NOMO-1 (cell line): Measurements from ENCODE around the gene NLRC4.
A peak's percentile ranks its signal among the peaks of the same experiment; 100 is the strongest.
"Not testable (repeated sequence)": the region's sequence is repeated elsewhere in the genome, so short reads cannot be mapped to it uniquely, and the experiment has no call there.

Experiments used
- DNase-seq, 2 experiments: peaks; one replicate each; lab custom pipeline; 2025; ENCODE audit not compliant: unreplicated experiment in 2 of 2; lab: John Stamatoyannopoulos, UW

NLRC4 gene, protein sequence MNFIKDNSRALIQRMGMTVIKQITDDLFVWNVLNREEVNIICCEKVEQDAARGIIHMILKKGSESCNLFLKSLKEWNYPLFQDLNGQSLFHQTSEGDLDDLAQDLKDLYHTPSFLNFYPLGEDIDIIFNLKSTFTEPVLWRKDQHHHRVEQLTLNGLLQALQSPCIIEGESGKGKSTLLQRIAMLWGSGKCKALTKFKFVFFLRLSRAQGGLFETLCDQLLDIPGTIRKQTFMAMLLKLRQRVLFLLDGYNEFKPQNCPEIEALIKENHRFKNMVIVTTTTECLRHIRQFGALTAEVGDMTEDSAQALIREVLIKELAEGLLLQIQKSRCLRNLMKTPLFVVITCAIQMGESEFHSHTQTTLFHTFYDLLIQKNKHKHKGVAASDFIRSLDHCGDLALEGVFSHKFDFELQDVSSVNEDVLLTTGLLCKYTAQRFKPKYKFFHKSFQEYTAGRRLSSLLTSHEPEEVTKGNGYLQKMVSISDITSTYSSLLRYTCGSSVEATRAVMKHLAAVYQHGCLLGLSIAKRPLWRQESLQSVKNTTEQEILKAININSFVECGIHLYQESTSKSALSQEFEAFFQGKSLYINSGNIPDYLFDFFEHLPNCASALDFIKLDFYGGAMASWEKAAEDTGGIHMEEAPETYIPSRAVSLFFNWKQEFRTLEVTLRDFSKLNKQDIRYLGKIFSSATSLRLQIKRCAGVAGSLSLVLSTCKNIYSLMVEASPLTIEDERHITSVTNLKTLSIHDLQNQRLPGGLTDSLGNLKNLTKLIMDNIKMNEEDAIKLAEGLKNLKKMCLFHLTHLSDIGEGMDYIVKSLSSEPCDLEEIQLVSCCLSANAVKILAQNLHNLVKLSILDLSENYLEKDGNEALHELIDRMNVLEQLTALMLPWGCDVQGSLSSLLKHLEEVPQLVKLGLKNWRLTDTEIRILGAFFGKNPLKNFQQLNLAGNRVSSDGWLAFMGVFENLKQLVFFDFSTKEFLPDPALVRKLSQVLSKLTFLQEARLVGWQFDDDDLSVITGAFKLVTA

DNA sequence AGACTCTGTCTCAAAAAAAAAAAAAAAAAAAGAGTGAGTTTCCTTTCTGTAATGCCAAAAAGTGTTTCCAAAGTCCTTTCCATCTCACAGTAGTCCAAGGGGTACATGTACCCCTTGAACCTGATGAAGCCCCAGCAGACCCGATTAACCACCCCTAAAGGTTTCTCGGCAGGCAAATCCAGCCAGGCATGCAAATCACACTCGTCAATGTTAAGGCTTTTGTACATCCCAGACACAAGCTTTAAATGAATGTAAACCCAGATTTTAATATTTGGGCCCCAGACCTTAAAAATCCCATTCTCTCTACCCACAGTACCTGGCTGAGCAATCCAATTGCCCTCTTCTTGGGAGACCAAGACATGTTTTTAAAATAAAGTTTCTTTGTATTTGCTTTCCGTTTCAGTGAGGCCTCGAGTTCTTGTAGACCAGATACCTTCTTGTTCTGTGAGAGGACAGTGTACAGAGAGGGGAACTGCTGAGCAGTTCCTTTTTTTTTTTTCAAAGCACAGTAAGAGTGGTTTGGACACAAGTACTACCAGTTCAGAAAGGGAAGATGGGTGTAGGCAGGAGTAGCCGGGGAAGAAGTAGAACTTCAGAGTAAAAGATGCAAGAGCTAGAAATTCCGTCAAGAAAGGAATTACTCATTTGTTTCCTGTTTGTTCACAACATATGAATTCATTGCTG is at the start of gene NLRC4:
Gene NLRC4, minus strand, starts transcription at position 465 of the 684 bp plus-strand sequence. CDS start 8,111 bp downstream, outside the sequence.
- DNase-seq: peak; percentile 88 to 95

DNA sequence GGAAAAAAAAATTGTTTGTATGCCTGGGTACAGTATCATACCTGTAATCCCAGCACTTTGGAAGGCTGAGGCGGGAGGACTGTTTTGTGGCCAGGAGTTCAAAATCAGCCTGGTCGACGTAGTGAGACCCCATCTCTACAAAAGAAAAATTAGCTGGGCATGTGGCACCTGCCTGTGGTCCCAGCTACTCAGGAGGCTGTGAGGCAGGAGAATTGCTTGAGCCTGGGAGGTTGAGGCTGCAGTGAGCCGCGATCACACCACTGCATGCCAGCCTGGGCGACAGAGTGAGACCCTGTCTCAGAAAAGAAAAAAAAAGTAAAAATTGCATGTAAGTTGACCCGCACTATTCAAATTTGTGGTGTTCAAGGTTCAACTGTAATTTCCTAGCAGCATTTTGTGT is 45.9 kb upstream of the NLRC4 start:
- no peak for DNase-seq

DNA sequence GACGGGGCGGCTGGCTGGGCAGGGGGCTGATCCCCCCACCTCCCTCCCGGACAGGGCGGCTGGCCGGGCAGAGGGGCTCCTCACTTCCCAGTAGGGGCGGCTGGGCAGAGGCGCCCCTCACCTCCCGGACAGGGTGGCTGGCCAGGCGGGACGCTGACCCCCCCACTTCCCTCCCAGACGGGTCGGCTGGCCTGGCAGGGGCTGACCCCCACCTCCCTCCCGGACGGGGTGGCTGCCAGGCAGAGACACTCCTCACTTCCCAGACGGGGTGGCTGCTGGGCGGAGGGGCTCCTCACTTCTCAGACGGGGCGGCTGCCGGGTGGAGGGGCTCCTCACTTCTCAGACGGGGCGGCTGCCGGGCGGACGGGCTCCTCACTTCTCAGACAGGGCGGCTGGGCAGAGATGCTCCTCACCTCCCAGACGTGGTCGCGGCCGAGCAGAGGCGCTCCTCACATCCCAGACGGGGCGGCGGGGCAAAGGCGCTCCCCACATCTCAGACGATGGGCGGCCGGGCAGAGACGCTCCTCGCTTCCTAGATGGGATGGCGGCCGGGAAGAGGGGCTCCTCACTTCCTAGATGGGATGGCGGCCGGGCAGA is 29.4 kb upstream of the NLRC4 start:
- DNase-seq: not testable (repeated sequence)

DNA sequence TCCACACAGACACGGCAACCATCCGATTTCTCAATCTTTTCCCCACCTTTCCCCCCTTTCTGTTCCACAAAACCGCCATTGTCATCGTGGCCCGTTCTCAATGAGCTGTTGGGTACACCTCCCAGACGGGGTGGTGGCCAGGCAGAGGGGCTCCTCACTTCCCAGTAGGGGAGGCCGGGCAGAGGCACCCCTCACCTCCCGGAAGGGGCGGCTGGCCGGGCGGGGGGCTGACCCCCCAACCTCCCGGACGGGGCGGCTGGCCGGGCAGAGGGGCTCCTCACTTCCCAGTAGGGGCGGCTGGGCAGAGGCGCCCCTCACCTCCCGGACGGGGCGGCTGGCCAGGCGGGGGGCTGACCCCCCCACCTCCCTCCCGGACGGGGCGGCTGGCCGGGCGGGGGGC is 28.8 kb upstream of the NLRC4 start:
- not testable (repeated sequence) for DNase-seq

DNA sequence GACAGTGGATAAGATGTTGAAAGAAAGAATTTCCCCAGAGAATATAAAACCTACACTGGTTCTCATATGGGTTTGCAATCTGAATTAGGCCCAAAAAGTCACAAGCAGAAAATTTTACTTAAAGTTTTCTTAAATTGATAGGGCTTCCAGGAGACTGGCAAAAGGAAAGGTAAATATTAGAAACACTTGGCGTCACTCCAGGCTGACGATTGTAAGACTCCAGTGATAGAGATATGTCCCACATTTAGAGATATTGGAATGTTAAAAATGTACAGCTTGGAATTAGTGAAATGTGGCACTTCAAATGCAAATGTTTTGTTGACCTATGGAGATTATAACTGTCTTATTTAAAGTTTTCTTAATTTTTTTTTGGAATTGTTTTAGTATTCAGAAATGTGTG is 27.1 kb upstream of the NLRC4 start:
- DNase-seq: no peak

DNA sequence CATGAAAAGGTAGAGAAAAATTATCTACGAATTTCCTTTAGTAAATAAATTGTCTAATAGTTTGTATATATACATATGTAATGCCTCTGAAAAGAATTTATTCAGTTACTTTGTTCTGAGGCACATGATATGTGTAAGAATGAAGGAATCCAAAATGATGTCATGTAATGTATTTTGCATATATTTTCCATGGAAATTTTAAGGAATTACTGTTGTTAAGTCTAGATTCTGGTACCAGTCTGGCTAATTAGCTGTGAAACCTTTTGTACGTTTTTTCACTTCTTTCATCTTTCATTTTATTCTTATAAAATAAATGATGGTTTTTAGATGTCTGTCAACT is 25.3 kb upstream of the NLRC4 start:
- no peak for DNase-seq

DNA sequence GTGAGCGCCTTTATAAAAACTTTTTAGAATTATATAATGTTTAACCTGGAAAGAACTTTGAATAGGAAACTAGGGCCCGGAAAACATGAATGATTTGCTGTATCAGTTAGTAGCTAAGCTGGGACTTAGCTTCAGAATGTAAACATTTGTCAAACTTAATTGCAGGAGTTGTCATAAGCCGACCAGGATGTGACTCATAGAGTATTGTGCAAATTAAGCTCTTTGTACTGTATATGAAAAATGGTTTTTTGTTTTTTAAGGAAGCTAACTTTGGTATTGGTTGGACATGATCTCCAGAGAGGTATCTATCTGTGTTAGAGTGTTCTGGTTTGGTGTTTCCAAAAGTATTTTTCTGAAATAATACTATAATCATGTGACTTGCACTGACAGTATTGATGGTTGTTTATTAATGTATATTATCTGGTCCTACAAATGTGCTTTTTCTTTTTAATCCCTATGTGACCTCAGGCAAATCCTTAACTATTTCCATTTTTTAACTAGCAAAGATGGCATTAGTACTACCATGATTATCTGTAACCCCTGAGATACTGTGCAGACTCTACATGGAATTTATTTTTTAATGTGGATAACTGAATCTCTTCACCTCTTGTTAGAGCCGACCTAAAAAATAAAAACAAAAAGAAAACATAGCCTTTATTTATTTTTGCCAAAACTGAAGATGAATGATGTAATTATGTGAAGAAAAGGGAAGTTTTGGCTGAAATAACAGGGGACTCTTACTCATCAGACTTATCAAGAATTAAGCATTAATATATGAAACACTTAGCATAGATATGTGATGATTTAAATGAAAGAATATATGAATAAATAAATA is 24.7 kb upstream of the NLRC4 start:
- peak; percentile 80 to 92 for DNase-seq

DNA sequence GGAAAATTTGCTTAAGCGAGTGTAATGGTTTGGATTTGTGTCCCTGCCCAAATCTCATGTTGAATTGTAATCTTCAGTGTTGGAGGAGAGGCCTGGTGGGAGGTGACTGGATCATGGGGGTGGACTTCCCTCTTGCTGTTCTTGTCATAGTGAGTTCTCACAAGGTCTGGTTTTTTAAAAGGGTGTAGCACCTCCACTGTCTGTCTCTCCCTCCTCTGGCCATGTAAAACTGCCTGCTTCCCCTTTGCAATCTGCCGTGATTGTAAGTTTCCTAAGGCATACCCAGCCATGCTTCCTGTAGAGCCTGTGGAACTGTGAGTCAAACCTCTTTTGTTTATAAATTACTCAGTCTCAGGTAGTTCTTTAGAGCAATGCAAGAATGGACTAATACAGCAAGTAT is 19.6 kb upstream of the NLRC4 start:
- no peak for DNase-seq

DNA sequence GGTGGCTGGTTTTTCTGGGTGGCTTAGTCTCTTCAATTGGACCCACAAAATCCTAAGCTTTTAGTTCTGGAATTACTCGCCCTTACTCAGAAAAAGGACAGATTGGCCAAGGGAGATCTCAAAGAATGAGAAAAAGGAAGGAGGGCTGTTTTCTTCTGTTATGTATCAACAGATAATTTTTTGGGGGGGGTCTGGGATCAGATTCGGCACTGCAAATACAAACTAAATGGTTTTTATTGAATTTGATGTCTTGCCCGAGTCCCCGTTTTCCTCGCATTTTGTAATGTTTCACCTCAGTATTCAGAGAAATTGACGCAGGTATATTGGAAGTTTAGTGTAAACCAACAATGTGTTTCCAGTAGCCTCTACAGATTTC is 13.8 kb upstream of the NLRC4 start:
- no peak for DNase-seq

DNA sequence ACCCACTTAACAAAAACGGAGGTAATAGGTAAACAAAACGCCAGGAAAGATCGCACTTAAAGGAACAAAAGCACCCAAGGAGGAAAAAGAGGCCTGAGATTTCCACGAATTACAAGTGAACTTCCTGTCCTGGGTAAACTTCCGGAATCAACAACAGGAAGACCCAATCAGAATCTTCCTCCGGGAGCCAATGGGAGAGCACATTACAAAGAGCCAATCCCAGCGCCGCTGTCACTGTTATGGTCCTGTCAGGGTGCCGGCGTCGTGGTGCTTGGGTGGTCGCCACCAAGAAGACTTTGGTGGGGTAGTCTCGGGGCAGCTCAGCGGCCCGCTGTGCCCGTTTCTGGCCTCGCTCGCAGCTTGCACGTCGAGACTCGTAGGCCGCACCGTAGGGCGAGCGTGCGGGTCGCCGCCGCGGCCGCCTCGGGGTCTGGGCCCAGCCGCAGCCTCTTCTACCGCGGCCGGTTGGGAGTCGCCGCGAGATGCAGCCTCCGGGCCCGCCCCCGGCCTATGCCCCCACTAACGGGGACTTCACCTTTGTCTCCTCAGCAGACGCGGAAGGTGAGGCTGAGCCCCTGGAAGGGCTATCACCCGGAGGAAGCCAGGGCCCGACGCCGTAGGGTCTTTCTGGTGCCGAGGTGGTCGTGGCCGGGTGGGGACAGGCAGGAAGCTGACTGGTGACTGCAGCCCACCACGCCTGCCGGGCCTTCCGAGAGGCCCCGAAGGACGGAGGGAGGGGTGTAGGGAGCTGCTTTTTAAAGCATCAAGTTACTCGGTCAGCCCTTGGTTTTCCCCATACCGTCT is 13.2 kb upstream of the NLRC4 start, which contains the start of gene YIPF4:
Gene YIPF4, plus strand, starts transcription at position 231 of the 804 bp plus-strand sequence. Its CDS starts 252 bp downstream, at position 483.
- DNase-seq: peak; percentile 62 to 86

DNA sequence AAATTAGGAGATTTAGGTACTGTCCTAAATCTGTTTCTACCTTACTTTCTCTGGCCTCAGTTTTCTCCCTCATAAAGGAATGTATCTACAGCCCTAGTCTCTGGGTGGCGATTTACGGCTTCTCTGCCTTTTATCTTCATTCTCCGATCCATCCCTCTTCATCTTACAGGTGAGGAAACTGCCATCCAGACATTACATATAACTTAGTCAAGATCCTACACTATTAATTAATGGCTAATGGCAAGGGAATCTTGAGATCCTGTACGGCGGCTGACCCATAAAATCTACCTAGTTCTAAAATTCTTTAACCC is 12.6 kb upstream of the NLRC4 start:
- no peak for DNase-seq

DNA sequence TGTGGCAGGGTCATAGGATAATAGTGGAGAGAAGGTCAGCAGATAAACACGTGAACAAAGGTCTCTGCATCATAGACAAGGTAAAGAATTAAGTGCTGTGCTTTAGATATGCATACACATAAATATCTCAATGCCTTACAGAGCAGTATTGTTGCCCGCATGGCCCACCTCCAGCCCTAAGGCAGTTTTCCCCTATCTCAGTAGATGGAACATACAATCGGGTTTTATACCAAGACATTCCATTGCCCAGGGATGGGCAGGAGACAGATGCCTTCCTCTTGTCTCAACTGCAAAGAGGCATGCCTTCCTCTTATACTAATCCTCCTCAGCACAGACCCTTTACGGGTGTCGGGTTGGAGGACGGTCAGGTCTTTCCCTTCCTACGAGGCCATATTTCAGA is 11.1 kb upstream of the NLRC4 start:
- not testable (repeated sequence) for DNase-seq

DNA sequence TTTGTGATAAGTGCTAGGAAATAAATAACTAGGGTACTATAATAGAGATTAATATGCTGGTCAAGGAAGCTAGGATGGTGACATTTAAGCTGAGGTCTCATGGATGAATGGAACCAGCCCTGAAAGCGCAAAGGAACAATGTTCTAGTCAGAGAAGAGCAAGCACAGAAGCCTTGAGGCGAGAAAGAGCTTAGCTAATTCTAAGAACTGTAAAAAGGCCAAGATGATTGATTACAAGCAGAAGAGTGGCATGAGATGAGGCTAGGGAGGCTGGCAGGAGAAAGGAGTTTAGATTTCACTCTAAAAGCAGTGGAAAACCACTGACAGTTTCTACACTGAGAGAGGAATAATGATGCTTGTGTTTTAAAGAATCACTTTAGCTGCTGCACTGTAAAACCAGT is 9.6 kb upstream of the NLRC4 start:
- DNase-seq: no peak

DNA sequence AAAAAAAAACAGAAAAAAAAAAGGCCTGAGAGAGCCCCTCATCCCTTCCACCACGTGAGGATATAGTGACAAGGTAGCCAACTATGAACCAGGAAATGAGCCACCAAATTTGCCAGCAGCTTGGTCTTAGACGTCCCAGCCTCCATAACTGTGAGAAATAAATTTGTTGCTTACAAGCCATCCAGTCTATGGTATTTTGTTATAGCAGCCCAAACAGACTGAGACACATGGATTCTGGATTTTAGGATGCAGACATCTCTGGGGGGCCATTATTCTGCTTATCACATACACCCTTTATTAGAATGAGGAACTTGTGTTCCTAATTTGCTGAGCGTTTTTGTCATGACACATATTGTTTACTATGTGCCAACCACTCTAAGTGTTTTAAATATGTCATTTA is 7.6 kb upstream of the NLRC4 start:
- DNase-seq: peak in 1 of 2 experiments; percentile 6

DNA sequence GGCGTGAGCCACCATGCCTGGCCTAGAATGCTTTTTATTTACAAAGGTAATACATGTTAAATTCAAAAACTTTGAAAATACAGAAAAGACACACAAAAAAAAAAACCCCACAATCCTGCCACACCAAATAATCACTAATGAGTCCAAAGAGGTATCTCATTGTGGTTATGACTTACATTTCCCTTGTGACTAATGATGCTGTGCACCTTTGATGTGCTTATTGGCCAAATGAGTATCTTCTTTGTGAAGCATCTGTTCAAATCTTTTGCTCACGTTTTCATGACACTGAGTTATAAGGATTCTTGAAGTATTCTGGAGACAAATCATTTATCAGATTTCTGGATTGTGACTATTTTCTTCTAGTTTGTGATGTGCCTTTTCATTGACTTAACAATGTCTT is 6.4 kb upstream of the NLRC4 start:
- DNase-seq: no peak

DNA sequence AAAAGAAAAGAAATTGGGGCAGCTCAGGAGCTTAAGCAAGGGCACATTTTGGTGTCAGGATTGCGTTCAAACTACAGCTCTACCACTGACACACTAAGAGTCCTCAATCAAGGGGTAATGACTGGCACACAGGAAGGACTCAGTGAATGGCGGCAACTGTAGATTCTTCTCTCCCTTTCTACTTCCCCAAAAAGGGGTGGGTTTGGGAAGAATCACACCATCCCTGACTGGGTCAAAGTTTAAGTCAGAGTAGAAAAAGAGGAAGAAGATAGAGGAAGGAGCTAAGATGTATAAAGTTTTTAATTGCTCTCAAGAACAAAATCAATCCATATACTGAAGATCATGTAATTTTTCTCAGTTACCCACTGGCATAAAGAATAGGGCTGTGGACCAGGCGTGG is 2.6 kb downstream of the NLRC4 start:
- peak; percentile 82 to 96 for DNase-seq

DNA sequence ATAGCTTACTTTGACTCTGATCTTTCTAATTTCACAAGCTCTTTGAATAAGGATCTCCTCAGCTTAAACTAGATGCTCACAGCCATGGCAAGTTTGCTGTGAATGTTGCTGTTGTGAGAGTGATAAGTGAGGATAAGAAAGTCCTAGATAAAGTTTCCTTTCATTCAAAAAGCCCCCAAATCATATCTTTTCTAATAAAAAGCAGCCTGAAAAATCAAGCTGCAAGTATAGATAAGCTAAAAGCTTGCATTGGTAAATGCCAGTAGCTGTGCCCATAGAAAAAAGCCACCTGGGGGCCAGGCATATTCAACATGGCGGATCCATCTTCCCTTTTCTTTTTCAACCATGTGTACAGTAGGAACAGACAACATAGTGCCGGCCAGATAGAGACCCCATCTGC is 4.3 kb downstream of the NLRC4 start:
- no peak for DNase-seq

DNA sequence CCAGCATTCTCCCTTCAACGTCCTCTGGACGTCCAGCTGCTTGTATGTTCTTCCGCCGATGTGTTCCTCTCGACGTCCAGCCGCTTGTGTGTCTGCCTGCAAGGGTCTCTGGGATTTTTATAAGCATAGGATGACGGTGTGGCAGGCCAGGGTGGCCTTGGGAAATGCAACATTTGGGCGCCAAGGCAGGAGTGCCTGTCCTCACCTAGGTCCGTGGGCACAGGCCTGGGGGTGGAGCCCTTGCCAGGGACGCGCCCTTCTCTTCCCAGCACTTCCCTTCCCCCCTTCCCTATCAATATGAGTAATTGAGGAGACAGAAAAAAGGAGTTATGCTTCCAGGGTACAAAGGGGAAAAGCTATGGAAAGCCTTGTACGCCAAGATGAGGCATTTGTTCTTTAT is 6.4 kb downstream of the NLRC4 start:
- DNase-seq: no peak

DNA sequence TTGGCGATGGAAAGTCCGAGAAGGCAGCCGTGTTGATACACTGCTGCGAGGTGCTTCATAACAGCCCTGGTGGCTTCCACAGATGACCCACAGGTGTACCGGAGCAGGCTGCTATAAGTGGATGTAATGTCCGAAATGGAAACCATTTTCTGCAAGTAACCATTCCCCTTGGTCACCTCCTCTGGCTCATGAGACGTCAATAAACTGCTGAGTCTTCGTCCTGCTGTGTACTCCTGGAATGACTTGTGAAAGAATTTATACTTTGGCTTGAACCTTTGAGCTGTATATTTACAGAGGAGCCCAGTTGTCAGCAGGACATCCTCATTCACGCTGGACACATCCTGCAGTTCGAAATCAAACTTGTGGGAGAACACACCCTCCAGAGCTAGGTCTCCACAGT is 14.4 kb downstream of the NLRC4 start:
- no peak for DNase-seq
